PFSK-1 (cell line): Measurements from ENCODE around the gene HLA-DMB.

ENCODE experiments used
- FOXP2 ChIP-seq: optimal IDR thresholded peaks from 2 replicates; pipeline ENCODE3; 2011; ENCODE audit warnings: borderline replicate concordance, control low read depth, inconsistent platforms; ENCODE audit not compliant: insufficient read depth; ENCODE audit errors: extremely low read length, extremely low read depth
- POLR2AphosphoS5 ChIP-seq: IDR thresholded peaks from 2 replicates; pipeline ENCODE4 v1.6.1; 2012; ENCODE audit warnings: low read depth, mild to moderate bottlenecking, control low read depth, low read length, moderate library complexity
- SIN3A ChIP-seq: IDR thresholded peaks from 2 replicates; pipeline ENCODE4 v1.6.1; 2012; ENCODE audit warnings: mild to moderate bottlenecking, low read length, moderate library complexity, borderline replicate concordance; ENCODE audit not compliant: insufficient read depth
- TAF1 ChIP-seq: IDR thresholded peaks from 2 replicates; pipeline ENCODE4 v1.6.1; 2012; ENCODE audit warnings: low read length, control low read depth, borderline replicate concordance; ENCODE audit not compliant: insufficient read depth
- TF ChIP-seq, protein P1 (sequence below), 2 experiments: IDR thresholded peaks; 2 replicates each; pipeline versions ENCODE4 v1.6.1 to v1.8.0; 2011 to 2012; ENCODE audit warnings: low read depth in 2 of 2, low read length in 2 of 2, control low read depth in 1 of 2, inconsistent platforms in 1 of 2, mild to moderate bottlenecking in 1 of 2, moderate library complexity in 1 of 2; ENCODE audit not compliant: insufficient read depth in 1 of 2

The HLA-DMB gene

DNA sequence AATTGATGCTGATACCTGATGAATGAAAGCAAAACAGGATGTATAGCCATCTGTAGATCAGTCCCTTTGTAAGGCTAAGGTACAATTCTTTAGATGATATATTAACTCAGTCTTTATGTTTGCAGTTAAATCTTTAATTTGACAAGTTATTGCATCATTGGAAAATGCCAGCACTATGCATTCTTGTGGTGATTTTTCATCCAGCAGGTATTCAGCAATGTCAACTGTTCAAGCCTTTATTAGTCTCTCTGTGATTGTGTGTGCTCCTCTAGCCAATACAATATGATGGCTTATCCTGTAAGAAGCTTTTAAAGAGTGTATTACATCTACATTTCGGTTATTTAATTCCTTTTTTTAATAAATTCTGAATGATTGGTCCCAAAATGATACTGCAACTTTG is 34.3 kb downstream of the HLA-DMB start:
- TF ChIP-seq FOXP2 (no peak), POLR2AphosphoS5 (no peak), TAF1 (no peak), SIN3A (no peak)
- TF ChIP-seq, protein P1, sequence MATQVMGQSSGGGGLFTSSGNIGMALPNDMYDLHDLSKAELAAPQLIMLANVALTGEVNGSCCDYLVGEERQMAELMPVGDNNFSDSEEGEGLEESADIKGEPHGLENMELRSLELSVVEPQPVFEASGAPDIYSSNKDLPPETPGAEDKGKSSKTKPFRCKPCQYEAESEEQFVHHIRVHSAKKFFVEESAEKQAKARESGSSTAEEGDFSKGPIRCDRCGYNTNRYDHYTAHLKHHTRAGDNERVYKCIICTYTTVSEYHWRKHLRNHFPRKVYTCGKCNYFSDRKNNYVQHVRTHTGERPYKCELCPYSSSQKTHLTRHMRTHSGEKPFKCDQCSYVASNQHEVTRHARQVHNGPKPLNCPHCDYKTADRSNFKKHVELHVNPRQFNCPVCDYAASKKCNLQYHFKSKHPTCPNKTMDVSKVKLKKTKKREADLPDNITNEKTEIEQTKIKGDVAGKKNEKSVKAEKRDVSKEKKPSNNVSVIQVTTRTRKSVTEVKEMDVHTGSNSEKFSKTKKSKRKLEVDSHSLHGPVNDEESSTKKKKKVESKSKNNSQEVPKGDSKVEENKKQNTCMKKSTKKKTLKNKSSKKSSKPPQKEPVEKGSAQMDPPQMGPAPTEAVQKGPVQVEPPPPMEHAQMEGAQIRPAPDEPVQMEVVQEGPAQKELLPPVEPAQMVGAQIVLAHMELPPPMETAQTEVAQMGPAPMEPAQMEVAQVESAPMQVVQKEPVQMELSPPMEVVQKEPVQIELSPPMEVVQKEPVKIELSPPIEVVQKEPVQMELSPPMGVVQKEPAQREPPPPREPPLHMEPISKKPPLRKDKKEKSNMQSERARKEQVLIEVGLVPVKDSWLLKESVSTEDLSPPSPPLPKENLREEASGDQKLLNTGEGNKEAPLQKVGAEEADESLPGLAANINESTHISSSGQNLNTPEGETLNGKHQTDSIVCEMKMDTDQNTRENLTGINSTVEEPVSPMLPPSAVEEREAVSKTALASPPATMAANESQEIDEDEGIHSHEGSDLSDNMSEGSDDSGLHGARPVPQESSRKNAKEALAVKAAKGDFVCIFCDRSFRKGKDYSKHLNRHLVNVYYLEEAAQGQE (IDR thresholded peaks at IDR 0.05; ENCODE audit: insufficient read depth in 1 of 2, low read depth in 2 of 2, low read length in 2 of 2): no peak

DNA sequence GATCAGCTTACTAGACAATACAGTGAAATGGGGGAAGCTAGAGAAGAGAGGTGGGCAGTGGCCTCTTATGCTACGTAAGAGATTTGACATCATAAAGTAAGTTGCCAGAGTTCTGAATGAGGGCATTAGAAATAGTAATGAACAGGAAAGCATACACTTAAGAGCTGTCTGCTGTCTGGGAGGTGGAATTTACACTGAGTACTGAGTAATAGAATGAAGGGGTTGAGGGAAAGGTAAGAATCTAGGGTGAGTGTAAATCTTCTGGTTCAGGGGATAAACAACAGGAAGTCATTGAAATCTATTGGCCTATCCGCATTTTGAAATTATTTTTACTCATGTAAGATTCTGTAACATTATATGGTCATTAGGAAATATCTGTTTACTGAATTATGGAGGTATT is 35.8 kb downstream of the HLA-DMB start:
- TF ChIP-seq, protein P1 (IDR thresholded peaks at IDR 0.05; ENCODE audit: insufficient read depth in 1 of 2, low read depth in 2 of 2, low read length in 2 of 2): no peak
- TF ChIP-seq POLR2AphosphoS5 (no peak), FOXP2 (no peak), TAF1 (no peak), SIN3A (no peak)

DNA sequence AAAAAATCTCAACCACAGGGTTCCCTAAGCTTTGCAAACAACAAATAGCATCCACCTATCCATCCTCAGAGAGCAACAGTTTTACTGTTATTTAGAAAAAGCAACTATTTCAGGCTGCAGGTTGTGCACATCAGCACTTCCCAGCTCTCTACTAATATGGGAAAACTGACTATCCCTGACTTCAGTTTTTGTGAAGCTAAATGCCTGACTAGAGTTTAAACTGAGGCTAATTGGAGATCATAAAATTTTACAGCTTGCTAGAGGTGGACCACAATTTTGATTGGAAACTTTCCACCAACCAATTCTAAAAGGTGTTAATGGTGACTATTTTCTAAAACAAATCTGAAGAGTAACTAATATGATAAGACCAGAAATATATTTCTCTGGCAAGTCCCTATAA is 36.9 kb downstream of the HLA-DMB start:
- TF ChIP-seq POLR2AphosphoS5 (no peak), SIN3A (no peak), TAF1 (no peak), FOXP2 (no peak)
- TF ChIP-seq, protein P1 (IDR thresholded peaks at IDR 0.05; ENCODE audit: insufficient read depth in 1 of 2, low read depth in 2 of 2, low read length in 2 of 2): no peak

DNA sequence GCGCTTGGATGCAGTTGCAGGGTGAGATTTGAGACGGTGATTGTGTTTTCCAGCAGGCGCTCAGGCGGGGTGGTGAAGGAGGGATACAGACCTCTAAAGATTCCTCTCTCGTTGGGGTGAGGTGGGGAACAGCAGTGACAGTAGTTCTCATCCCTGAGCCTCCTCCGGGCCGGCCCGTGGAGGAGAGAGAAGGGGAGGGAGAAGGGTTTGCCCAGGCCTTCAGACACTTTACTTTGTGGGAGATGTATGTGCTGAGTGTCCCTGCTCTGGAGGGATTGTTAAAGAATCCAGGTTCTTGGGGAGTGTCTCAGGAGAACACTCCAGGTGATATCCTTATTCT is 45.9 kb downstream of the HLA-DMB start:
- TF ChIP-seq, protein P1 (IDR thresholded peaks at IDR 0.05; ENCODE audit: insufficient read depth in 1 of 2, low read depth in 2 of 2, low read length in 2 of 2): no peak
- TF ChIP-seq TAF1: no peak
- TF ChIP-seq POLR2AphosphoS5: no peak

DNA sequence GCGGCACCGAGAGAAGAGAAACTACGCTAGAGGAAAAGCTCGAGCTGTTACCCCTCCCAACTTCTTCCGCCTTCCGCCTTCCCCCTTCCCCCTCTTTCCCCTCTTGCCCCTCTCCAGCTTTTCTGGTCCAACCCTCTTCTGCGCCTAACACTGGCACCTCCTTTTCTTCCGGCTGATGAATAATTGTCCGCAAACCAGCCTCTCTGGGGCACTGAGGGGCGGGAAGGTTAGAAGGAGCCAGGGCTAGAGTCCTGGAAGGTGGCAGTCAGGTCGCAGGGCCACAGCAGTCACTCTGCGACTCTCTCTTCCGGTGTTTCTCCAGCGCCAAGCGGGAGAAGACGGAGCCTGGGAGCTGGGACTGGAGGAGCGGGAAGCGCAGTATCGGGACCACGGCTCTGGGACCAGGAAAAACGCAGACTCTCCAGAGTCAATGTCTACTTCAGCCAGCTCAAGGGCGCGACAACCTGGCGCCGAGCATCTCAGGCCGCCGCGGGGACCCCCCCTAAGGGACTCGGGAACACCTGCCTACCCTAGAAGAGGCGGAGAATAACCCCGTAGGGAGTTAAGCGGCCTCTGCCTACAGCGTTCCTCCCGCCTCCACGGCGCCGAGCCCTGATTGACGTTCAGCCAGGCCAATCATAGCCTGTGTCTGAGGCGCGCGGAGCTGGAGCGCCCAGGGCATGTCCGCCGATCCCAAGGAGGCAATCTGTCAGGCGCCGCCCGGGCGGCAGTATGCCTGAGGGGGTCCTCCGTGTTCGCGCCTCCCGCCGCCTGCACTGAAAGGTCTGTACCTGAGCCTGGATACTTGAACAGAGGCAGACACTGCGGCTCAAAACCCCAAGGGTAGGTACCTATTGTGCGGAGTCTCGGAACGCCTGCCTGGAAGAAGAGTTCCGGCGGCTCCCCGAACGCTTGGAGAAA is 46.5 kb downstream of the HLA-DMB start:
- TF ChIP-seq TAF1 (0 out of 2 replicates have a peak, but pooled peaks have one; percentile 49), FOXP2 (no peak), POLR2AphosphoS5 (peak; percentile 58; the same call in 1 of the 2 replicates)
